GM19193 (cell line): ENCODE results near the gene MT1E.

Experiments used
- POLR2A ChIP-seq: IDR thresholded peaks from 4 replicates; pipeline ENCODE4 v1.6.1; 2011; ENCODE audit not compliant: insufficient read depth, insufficient read length; ENCODE audit errors: extremely low read depth

The MT1E gene

GRCh38 chr16:56613706-56614105 is 11.9 kb upstream of the MT1E start:
- no peak for TF ChIP-seq POLR2A

GRCh38 chr16:56614549-56614991 is 11.0 kb upstream of the MT1E start:
- TF ChIP-seq POLR2A: no peak

- no peak for TF ChIP-seq POLR2A
Observed at GRCh38 chr16:56615353-56615752, 10.2 kb upstream of the MT1E start.

GRCh38 chr16:56616608-56617211 is 8.9 kb upstream of the MT1E start:
- TF ChIP-seq POLR2A: no peak

GRCh38 chr16:56617212-56618085 is 8.1 kb upstream of the MT1E start:
- no peak for TF ChIP-seq POLR2A

DNA sequence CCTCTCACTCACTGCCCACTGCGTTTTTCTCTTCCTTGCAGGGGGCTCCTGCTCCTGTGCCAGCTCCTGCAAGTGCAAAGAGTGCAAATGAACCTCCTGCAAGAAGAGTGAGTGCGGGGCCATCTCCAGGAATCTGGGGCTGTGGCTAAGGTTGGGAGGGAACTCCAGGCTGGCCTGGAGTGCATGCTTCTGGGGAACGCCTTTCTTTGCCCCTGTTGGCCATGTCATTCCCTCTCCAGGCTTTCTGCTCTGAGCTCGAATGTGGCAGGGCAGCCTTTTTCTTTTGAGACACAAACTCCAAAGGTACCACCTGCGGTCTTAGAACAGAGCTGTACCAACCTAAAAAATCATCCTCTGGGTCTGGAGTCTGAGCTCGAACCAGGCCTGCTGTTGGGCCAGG is 7.4 kb upstream of the MT1E start:
- no peak for TF ChIP-seq POLR2A

GRCh38 chr16:56620339-56620897 is 5.2 kb upstream of the MT1E start:
- TF ChIP-seq POLR2A: no peak

DNA sequence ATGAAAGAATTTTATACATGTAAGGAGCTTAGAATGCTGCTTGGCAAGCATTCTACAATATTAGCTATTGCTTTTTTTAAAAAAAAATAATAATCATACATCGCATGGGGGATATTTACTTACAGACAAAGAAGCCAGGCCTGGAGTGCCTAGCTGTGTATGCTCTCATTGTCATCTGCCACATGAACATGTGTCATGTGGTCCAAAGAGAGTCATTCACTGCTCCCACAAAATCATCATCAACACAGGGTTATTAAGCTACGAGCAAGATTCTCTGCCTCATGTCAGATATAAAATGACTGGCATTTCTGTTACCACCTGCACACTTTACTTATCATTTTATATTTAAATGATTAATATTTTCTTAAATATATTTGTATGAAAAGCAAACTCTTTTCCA is 1.9 kb upstream of the MT1E start:
- no peak for TF ChIP-seq POLR2A

DNA sequence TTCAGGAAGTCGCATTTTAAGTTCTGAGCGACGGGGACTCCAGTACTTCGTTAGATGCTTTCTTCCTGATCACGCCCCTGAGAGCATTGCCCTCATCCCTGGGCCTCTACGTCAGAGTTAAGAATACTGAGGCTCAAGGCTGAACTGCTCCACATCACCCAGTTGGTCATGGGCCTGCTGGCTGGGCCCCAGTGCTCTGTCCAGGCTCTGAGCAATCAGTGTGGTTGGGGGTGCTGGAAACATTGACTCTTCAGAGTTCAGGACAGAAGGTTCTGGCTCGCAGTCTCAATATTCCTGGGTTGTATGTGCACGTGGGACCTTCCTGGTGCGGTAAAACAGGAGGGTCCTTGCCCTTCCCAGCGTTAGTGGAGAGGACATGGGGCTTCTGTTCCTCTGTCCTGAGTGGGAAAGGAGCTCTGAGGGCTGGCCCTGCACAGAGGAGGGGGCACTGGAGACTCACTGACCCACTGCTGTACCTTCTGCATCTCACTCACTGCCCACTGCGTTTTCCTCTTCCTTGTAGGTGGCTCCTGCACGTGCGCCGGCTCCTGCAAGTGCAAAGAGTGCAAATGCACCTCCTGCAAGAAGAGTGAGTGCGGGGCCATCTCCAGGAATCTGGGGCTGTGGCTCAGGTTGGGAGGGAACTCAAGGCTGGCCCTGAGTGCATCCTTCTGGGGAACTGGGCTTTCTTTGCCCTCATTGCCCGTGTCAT is 518 bp downstream of the MT1E start:
- no peak for TF ChIP-seq POLR2A

GRCh38 chr16:56626685-56627084 is 1.1 kb downstream of the MT1E start:
- TF ChIP-seq POLR2A: no peak

DNA sequence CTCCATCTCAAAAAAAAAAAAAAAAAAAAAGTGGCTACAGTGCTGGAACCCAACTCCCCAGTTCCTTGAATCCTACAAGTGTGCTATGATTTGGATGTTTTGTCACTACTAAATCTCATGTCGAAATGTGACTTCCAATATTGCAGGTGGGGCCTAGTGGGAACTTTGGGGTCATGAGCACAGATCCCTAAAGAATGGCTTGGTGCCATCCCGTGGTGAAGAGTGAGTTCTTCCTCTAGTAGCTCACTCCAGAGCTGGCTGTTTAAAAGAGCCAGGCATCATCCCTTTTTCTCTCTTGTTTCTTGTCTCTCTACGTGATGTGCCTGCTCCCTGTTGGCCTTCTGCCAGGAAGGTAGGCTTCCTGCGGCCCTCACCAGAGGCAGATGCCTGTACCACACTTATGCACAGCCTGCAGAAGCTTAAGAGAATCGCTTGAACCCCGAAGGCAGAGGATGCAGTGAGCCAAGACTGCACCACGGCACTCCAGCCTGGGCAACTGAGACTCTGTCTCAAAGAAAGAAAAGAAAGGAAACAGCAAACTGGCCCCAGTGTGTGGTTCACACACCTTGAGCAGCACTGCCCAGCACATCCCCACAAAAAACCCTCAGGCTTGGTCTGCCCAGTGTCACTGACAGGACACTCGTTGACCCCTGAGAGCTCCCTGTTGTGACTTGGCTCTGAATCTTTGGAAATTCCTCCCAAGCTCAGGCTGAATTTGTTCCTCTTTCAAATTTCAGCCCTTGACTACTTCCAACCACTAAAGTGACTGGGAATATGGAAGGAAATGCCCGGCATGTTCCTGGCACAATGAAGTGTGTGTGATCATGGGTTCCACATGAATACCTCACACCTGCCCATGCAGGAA is 3.1 kb downstream of the MT1E start:
- TF ChIP-seq POLR2A: no peak

- no peak for TF ChIP-seq POLR2A
Observed at GRCh38 chr16:56629531-56629930, 4.0 kb downstream of the MT1E start.

- TF ChIP-seq POLR2A: no peak
Observed at GRCh38 chr16:56630134-56630533, 4.6 kb downstream of the MT1E start.

DNA sequence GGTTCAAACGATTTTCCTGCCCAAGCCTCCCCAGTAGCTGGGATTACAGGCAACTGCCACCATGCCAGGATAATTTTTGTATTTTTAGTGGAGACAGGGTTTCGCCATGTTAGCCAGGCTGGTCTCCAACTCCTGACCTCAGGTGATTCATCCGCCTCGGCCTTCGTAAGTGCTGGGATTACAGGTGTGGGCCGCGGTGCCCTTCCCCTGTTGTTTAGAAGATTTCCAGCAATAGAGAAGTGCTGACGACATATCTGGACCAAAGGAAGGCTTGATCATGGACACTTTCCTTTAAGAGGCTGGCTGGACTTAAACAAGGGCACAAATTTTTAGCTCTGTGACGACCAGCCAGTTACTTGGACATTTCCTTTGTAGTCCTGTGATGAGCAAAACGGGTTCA is 5.6 kb downstream of the MT1E start:
- no peak for TF ChIP-seq POLR2A
